ENCODE measurements around the gene FUZ. TPM values are rescaled to one million over a fixed set of nuclear protein-coding genes. Genes with fewer than 3 reads are reported as not detected.
A peak's percentile ranks its signal among the peaks of the same experiment; 100 is the strongest.

The FUZ gene
- total RNA-seq, 1 experiment from 2014 or later, result 33.9 TPM

- no peak for DNase-seq (ENCODE audit: low spot score)
- in situ Hi-C loops (cut with HindIII; ENCODE audit: low sequenced_read_pairs), result no loop called here
Measured at GRCh38 chr19:49852631-49853126, 39.6 kb upstream of the FUZ start.

GRCh38 chr19:49851456-49852259 is 38.6 kb upstream of the FUZ start:
- no peak for DNase-seq (ENCODE audit: low spot score)
- in situ Hi-C loops (cut with HindIII; ENCODE audit: low sequenced_read_pairs), result no loop called here

DNA sequence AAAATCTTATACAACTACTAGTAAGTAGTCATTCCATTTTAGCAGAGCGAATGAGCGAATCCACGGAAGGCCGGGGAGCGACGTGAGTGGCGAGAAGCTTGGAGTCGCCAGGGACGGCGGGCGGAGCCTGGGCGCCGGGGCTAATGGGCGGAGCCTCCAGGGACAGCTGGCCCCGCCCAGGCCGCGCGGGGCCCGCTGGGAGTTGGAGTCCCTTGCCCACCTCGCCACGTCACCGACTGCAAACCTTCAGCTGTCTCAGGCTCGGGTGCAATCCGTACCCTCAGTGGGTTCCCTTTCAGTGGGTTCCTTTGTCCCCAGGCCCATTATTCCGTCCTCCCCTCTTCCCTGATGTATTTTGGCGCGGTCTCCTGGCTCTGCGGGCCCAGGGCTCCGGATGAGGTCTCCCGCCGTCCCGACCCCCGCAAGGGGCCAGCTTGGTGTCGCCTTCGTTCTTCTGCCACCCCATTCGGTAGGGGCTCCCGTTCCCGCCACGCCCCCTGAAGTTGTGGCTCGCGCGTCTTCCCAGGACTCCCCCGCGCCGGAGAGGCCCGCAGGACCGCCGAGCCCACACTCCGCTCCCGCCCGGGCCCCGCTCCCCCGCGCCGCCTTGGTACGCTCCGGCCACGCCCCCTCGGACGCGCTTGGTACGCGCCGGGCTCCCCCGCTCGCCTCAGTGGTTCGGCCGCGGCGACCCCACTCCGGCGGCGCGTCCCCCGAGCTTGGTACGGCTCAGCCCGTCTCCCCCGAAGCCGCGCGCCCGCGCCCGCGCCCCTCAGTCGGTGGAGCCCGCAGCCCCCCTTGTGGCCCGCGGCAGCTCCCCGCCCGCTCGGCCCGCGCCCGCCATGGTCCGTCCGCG is 37.6 kb upstream of the FUZ start, which contains the start of gene PTOV1:
TSS of gene PTOV1 (plus strand) at position 673 of the 856 bp plus-strand sequence.
- in situ Hi-C loops (cut with HindIII; ENCODE audit: low sequenced_read_pairs), result no loop called here
- peak; percentile 95 for DNase-seq (ENCODE audit: low spot score)

DNA sequence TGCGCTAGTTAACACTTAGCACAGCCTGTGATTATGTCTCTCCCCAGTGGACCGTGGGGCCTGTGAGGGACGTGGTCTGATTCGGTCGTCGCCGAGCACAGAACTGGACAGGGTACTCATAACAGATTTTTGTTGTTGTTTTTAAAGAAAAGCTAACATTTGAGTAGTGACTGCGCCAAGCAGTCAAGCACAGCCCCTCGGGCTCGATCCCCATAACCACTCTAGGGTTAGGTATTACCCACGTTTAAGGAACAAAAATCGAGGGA is 37.1 kb upstream of the FUZ start:
- no peak for DNase-seq (ENCODE audit: low spot score)
- in situ Hi-C loops (cut with HindIII; ENCODE audit: low sequenced_read_pairs), result no loop called here

DNA sequence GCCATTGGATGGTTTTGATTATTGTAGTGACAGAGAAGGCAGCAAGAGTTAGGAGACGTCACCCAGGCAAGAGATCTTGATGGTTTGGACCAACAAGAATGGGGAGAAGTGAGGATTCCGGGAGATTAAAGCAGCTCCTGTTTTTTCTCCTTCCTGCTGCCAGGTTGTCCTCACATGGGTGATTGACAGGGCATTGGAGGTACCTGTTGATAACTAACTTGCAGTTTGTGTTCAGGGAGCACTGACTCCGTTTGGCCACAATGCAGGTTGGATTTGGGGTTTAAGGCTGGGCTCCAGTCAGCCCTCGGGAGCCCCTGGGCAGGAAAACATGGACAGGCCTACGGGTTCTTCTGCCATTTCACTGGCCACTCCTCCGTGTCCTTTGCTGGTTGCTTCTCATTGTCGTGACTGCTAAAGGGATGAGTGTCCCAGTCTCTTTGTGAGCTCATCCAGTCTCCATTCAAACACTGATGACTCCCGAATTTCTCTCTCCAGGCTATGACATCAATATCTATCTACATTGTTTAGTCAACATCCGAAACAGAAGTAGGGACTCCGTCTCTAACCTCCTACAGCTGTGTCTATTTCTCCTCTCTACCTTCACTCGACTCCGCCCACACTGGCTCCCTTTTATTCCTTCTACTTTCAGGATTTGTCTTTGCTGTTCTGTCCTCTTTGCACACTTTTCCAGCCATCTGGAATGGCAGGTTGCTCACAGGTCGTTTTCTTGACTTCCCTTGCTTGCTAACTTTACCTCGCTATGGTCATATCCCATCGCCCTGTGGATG is 36.5 kb upstream of the FUZ start:
- in situ Hi-C loops (cut with HindIII; ENCODE audit: low sequenced_read_pairs), result no loop called here
- no peak for DNase-seq (ENCODE audit: low spot score)

- DNase-seq (ENCODE audit: low spot score), result no peak
- in situ Hi-C loops (cut with HindIII; ENCODE audit: low sequenced_read_pairs), result no loop called here
Measured at GRCh38 chr19:49848938-49849337, 35.8 kb upstream of the FUZ start.

- in situ Hi-C loops (cut with HindIII; ENCODE audit: low sequenced_read_pairs), result no loop called here
- DNase-seq (ENCODE audit: low spot score), result no peak
Measured at GRCh38 chr19:49847731-49848696, 34.9 kb upstream of the FUZ start.

DNA sequence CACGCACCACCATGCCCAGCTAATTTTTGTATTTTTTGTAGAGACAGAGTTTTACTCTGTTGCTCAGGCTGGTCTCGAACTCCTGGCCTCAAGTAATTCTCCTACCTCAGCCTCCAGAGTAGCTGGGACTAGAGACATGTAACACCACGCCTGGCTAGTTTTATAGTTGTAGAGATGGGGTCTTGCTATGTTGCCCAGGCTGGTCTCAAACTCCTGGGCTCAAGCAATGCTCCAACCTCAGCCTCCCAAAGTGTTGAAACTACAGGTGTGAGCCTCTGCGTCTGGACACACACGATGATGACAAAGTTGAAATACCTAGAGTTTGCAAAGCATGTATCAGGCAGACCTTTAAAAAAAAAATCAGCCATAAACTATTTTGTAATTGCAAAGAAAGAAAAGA is 33.3 kb upstream of the FUZ start:
- no peak for DNase-seq (ENCODE audit: low spot score)
- in situ Hi-C loops (cut with HindIII; ENCODE audit: low sequenced_read_pairs), result no loop called here

- DNase-seq (ENCODE audit: low spot score), result no peak
- in situ Hi-C loops (cut with HindIII; ENCODE audit: low sequenced_read_pairs), result no loop called here
Measured at GRCh38 chr19:49845414-49845813, 32.3 kb upstream of the FUZ start.

- DNase-seq (ENCODE audit: low spot score), result no peak
- in situ Hi-C loops (cut with HindIII; ENCODE audit: low sequenced_read_pairs), result no loop called here
Measured at GRCh38 chr19:49844138-49845095, 31.3 kb upstream of the FUZ start.

DNA sequence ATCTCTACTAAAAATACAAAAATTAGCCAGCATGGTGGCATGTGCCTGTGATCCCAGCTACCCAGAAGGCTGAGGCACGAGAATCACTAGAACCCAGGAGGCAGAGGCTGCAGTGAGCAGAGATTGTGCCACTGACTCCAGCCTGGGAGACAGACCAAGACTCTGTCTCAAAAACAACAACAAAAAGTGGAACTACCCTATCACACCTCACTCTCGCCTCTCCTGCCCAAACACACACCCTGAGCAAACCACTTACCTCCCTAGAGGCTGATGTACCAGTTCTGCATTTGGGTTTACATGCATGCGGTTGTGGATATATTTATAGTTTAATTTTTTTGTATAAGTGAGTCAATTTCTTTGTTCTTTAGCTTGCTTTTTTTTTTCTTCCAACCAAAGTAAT is 30.2 kb upstream of the FUZ start:
- no peak for DNase-seq (ENCODE audit: low spot score)
- in situ Hi-C loops (cut with HindIII; ENCODE audit: low sequenced_read_pairs), result no loop called here

- no peak for DNase-seq (ENCODE audit: low spot score)
- in situ Hi-C loops (cut with HindIII; ENCODE audit: low sequenced_read_pairs), result no loop called here
Measured at GRCh38 chr19:49840736-49841249, 27.7 kb upstream of the FUZ start.

DNA sequence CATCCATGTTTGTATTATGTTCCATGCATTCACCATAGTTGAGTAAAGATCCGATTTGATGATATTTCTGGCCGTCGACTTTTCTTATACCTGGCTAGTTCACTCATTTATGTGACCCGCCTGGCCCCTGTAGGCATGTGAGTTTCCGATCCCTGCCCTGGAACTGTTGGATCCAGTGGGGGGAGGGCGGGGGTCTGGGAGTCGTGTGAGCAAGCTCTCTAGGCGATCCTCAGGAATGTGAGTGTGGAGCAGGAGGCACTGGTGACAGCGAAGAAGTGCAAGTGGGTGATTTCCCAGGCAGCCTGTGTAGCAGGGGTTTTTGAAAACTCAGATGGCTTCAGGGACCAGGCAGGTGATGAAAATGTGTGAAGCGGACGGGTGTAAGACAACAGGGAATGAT is 27.2 kb upstream of the FUZ start:
- no peak for DNase-seq (ENCODE audit: low spot score)
- in situ Hi-C loops (cut with HindIII; ENCODE audit: low sequenced_read_pairs), result no loop called here

DNA sequence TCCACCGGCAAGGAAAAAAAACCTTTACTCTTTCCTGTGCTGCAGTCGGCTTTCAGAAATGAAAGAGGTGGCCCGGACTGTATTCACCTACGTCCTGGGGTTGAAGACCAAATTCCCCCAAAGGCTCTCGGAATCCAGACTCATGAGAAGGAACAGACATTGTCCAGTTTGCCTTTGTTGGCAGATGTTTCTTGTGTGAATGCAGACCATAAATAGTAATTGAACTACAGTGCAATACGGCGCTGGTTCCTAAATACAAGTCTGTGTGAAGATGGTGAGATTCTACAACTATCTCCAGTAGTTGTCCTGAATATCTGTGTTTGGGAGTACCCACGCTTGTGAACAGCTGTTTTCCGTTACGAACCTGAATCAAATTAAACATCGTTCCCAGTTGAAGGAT is 26.6 kb upstream of the FUZ start:
- in situ Hi-C loops (cut with HindIII; ENCODE audit: low sequenced_read_pairs), result no loop called here

GRCh38 chr19:49838885-49839588 is 25.9 kb upstream of the FUZ start:
- DNase-seq (ENCODE audit: low spot score), result no peak
- in situ Hi-C loops (cut with HindIII; ENCODE audit: low sequenced_read_pairs), result no loop called here

More for the DNA sequence above, 26.6 kb upstream of the FUZ start:
- DNase-seq (ENCODE audit: low spot score), result no peak

DNA sequence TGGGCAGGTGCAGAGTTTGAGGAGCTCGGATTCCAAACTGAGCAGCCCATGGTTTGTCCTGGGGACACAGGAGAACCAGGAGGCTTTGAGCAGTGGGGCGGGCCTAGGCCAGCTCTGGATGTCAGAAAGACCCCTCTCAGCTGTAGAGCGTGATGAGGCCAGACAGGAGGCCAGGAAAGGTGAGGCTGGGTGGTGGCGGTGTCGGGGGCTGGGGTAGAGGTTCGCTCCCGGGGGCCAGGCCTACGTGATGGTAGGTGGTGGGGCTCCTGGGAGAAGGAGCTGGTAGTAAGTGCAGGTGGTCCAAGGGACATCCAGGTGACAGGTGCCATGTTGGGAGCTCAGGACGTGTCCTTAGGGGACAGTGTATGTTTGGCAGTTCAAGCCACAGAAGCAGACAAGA is 24.3 kb upstream of the FUZ start:
- DNase-seq (ENCODE audit: low spot score), result no peak
- in situ Hi-C loops (cut with HindIII; ENCODE audit: low sequenced_read_pairs), result no loop called here

GRCh38 chr19:49837009-49837310 is 23.9 kb upstream of the FUZ start:
- in situ Hi-C loops (cut with HindIII; ENCODE audit: low sequenced_read_pairs), result no loop called here
- no peak for DNase-seq (ENCODE audit: low spot score)
